ENCODE data around the gene ZNF646. TPM values are rescaled to one million over a fixed set of nuclear protein-coding genes. Genes with fewer than 3 reads are reported as not detected.

ZNF646 gene
- total RNA-seq, 2 experiments from 2014 or later = 18.6 to 19.9 TPM

DNA sequence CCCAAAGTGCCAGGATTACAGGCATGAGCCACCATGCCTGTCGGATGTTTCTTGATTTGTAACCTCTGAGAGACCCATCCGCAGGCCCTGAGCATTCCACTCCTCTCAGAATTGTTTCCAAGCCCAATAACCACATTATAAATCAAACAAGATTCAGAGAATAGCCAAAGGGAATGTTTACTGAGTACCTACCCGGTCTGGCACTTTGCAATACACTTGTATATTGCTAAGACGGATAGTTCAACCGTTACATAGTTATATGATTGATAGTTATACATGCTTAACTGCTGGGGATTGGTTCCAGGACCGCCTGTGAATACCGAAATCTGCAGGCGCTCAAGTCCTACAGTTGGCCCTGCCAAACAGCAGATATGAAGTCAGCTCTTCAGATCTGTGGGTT lies 40.2 kb downstream of the ZNF646 start:
- H3K4me1 Mint-ChIP-seq (ENCODE audit: low read depth) = peaks cover 21% of the 10 kb centered on the region
- POLR2A ChIA-PET = interaction anchor here (1.0 kb wide), 1 partner anchor 13 kb away, joined by 3 read pairs; no protein-coding TSS in a partner anchor
- H3K27ac Mint-ChIP-seq = peak overlapping the region; percentile 49
- no peak overlapping the region for H3K4me3 Mint-ChIP-seq
- no peak for DNase-seq
- H3K36me3 Mint-ChIP-seq = peaks cover 15% of the 10 kb centered on the region
- no peaks in the 10 kb centered on the region for H3K27me3 Mint-ChIP-seq
- H3K9me3 Mint-ChIP-seq = no peaks in the 10 kb centered on the region
- CTCF ChIA-PET = interaction anchor here (0.7 to 0.9 kb wide), 2 partner anchors 16 to 27 kb away, joined by 3 to 4 read pairs; no protein-coding TSS in a partner anchor
- intact Hi-C loops (cut with micrococcal nuclease) = no loop called here

DNA sequence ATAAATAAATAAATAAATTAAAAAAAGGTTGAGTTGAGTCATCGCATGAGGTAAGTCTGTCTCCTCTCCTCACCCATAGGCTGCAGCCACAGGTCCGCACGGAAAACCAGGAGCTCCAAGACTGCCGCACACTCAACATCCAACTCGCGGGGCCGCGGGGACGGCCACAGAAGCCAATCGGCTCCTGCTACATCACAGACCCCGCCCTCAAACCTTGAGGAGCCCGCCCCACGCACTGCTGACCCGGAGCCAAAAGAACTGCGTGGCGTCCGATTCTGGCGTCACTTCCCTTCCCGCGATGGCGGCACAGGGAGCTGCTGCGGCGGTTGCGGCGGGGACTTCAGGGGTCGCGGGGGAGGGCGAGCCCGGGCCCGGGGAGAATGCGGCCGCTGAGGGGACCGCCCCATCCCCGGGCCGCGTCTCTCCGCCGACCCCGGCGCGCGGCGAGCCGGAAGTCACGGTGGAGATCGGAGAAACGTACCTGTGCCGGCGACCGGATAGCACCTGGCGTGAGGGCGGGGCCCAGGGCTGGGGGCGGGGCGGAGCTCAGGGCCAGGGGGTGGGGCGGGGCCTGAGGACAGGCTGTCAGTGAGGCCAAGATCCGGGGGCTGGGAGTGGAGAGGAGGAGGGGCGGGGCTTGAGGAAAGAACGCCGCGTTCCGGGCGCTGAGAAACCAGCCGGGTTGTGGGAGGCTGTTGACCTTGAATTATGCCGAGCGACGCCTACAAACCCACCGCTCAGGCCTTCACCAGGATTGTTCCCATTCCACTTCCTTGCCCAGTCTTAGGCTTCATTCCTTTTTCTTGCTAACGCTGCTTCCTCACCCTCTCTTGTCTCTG lies 43.4 kb downstream of the ZNF646 start, which contains the start of gene KAT8:
KAT8 (plus strand) TSS at position 281 of the 839 bp plus-strand sequence; CDS start at position 299, 18 bp downstream.
- Mint-ChIP-seq H3K4me3 (peak within 1 kb of the TSS; percentile 79), H3K27ac (peak within 1 kb of the TSS; percentile 70), H3K9me3 (no peaks in the 10 kb centered on the region), H3K36me3 (peaks cover 18% of the 10 kb centered on the region), H3K4me1 (ENCODE audit: low read depth) (peaks cover 20% of the 10 kb centered on the region), H3K27me3 (no peaks in the 10 kb centered on the region)
- CTCF ChIA-PET = interaction anchor here (0.6 to 3.3 kb wide), 7 partner anchors 10 to 273 kb away, joined by 3 to 36 read pairs (median 4); partner anchors contain the start of genes HSD3B7 and ZNF668
- intact Hi-C loops (cut with micrococcal nuclease) = loop anchor here (1.0 kb wide), 4 partner anchors 23 to 62 kb away; partner anchors contain the start of genes VKORC1, ZNF646 and ZNF668
- peak; percentile 99 for DNase-seq
- POLR2A ChIA-PET = interaction anchor here (0.5 to 4.1 kb wide), 11 partner anchors 9 to 755 kb away, joined by 3 to 27 read pairs (median 3); partner anchors contain the start of genes BCKDK, FUS, ZNF646 and ZNF668

DNA sequence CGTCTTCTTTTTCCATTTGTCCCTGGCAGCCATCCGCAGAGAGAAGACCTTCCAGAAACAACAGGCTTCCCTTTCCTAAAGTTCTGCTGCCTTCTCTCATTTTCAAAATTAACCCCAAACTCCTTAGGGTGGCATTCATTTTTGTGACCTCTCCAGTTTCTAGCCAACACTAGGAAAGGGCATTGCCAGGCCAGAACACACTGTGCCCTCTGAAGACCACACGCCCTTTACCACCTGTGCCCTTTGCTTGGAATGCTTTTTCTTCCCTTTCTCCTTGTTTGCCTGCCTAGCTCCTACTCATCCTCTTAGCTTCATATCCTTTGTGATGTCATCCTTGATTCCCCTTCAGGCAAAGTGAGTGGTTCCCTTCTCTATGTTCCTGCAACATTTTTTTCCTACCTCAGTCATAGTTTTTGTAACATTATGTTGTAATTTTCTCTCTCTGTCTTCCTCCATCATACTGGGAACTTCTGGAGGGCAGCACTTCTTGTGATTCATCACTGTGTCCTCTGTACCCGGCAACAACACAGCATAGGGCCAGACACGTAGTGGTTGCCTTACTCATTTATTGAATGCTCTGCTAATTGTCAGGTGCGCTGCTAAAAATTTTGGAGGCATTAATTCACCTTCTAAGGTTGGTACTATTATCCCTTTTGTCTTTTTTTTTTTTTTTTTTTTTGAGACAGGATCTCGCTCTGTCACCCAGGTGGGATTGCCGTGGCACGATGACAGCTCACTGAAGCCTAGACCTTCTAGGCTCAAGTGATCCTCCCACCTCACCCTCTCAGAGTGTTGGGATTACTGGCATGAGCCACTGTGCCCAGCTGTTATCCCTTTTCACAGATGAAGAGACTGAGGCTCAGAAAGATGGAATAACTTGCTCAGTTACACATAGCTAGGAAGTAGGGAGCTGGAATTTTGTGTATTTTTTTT lies 44.3 kb downstream of the ZNF646 start:
- ChIA-PET CTCF (interaction anchor here (1.1 to 3.3 kb wide), 5 partner anchors 11 to 133 kb away, joined by 3 to 36 read pairs (median 6); partner anchors contain the start of genes HSD3B7 and ZNF668), POLR2A (interaction anchor here (0.8 to 4.1 kb wide), 6 partner anchors 8 to 61 kb away, joined by 3 to 27 read pairs (median 16); partner anchors contain the start of genes BCKDK, FUS, ZNF646 and ZNF668)
- peaks cover 18% of the 10 kb centered on the region for H3K36me3 Mint-ChIP-seq
- H3K4me3 Mint-ChIP-seq = peak overlapping the region; percentile 79
- no peaks in the 10 kb centered on the region for H3K27me3 Mint-ChIP-seq
- H3K9me3 Mint-ChIP-seq = no peaks in the 10 kb centered on the region
- DNase-seq = no peak
- peak overlapping the region; percentile 70 for H3K27ac Mint-ChIP-seq
- H3K4me1 Mint-ChIP-seq (ENCODE audit: low read depth) = peaks cover 20% of the 10 kb centered on the region
- intact Hi-C loops (cut with micrococcal nuclease) = loop anchor here (1.0 kb wide), 1 partner anchor 61 kb away; no protein-coding TSS in a partner anchor

DNA sequence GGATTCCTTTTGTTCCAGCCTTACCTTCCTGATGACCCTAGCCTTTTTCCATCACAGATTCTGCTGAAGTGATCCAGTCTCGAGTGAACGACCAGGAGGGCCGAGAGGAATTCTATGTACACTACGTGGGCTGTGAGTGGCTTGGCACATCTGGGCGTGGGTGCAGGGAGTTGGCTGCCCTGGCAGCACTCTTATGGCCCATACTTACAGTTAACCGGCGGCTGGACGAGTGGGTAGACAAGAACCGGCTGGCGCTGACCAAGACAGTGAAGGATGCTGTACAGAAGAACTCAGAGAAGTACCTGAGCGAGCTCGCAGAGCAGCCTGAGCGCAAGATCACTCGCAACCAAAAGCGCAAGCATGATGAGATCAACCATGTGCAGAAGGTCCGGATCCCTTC lies 45.9 kb downstream of the ZNF646 start:
- no peak for DNase-seq
- H3K27ac Mint-ChIP-seq = no peak overlapping the region
- no peaks in the 10 kb centered on the region for H3K9me3 Mint-ChIP-seq
- peaks cover 18% of the 10 kb centered on the region for H3K36me3 Mint-ChIP-seq
- H3K4me3 Mint-ChIP-seq = no peak overlapping the region
- CTCF ChIA-PET = interaction anchor here (0.8 to 3.8 kb wide), 3 partner anchors 22 to 339 kb away, joined by 3 to 23 read pairs (median 4); partner anchors contain the start of gene ARMC5
- H3K27me3 Mint-ChIP-seq = no peaks in the 10 kb centered on the region
- intact Hi-C loops (cut with micrococcal nuclease) = no loop called here
- H3K4me1 Mint-ChIP-seq (ENCODE audit: low read depth) = peaks cover 16% of the 10 kb centered on the region
- POLR2A ChIA-PET = interaction anchor here (0.8 to 4.1 kb wide), 2 partner anchors 9 to 22 kb away, joined by 3 to 27 read pairs; no protein-coding TSS in a partner anchor

DNA sequence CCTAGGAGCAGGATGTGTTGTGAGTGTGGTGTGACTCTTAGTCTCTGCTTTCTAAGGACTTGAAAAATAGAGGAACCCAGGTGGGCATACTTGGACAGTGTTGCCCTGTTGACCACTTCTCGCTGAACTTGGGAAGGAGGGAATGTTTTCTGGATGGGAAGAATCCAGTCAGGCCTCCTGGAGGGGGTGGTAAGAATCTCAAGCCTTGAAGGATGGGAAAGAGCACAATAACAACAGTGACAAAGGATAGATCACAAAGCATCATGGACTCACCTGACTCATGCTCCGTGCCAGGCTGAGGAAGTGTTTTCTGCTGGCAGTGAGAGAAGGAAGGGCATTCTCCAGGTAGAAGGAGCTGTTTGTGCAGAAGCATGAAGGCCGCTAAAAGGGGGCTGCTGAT lies 51.6 kb downstream of the ZNF646 start:
- Mint-ChIP-seq H3K27ac (no peak overlapping the region), H3K4me3 (no peak overlapping the region), H3K27me3 (no peaks in the 10 kb centered on the region), H3K4me1 (ENCODE audit: low read depth) (no peaks in the 10 kb centered on the region), H3K9me3 (no peaks in the 10 kb centered on the region), H3K36me3 (peaks cover 26% of the 10 kb centered on the region)
- ChIA-PET CTCF (no interaction called here), POLR2A (interaction anchor here (1.0 kb wide), 1 partner anchor 8 kb away, joined by 3 read pairs; the partner anchor contains the start of gene KAT8)
- DNase-seq = no peak
- intact Hi-C loops (cut with micrococcal nuclease) = no loop called here

DNA sequence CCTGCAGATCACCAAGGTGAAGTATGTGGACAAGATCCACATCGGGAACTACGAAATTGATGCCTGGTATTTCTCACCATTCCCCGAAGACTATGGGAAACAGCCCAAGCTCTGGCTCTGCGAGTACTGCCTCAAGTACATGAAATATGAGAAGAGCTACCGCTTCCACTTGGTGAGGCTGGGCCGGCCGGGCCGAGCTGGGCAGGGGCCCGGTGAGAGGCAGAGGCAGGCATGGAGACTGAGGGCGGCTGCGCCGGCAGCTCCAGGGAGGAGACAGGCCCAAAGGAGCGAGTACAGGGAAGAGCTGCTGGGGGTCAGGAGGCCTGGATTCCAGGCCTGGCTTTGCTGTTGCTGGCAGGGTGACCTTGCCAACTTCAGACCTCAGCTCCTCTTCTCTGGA lies 53.0 kb downstream of the ZNF646 start:
- DNase-seq = no peak
- Mint-ChIP-seq H3K36me3 (peaks cover 24% of the 10 kb centered on the region), H3K27ac (no peak overlapping the region), H3K4me3 (no peak overlapping the region), H3K4me1 (ENCODE audit: low read depth) (no peaks in the 10 kb centered on the region), H3K27me3 (no peaks in the 10 kb centered on the region), H3K9me3 (no peaks in the 10 kb centered on the region)
- POLR2A ChIA-PET = interaction anchor here (0.8 to 1.0 kb wide), 2 partner anchors 9 to 12 kb away, joined by 3 read pairs; partner anchors contain the start of gene KAT8
- intact Hi-C loops (cut with micrococcal nuclease) = no loop called here
- CTCF ChIA-PET = interaction anchor here (1.3 kb wide), 1 partner anchor 15 kb away, joined by 4 read pairs; no protein-coding TSS in a partner anchor

DNA sequence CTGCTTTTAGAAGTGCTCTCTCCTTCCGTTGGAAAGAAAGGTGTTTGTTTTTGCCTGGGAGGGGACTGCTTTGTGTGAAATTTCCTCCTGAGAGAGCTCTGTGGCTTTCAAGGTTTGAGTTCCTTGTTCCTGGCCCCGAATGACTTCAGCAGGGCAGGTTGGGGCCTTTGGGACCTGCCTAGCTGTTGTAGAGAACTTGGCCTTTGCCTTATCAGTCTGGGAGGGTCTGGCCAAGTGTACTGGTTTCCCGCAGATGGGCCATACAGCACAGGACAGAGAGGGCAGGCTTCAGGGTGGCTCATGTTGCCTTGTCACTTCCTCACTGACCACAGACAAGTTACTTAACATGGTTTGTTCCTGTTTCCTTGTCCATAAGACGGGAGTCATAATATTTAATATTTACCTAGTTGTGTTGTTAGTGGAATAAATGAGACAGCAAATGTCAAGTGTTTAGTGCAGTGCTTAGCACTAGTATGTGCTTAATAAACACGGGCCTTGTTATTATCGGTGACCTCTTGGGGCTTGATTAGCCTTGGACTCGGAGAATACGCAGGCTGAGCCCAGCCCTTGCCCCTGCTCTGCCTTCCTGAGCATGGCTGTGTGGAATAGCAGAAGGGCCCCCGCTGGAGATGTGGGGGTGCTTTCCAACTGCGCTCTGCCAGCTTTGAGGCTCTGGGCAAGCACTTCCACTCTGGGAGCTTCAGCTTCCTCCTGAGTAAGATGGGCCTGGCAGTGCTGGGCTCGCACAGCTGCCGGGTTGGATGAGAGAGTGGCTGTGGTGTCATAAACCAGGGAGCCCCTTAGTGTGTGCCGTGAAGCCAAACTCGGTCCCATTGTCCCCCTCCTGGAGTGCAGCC lies 54.7 kb downstream of the ZNF646 start:
- H3K9me3 Mint-ChIP-seq = no peaks in the 10 kb centered on the region
- H3K36me3 Mint-ChIP-seq = peaks cover 21% of the 10 kb centered on the region
- no peaks in the 10 kb centered on the region for H3K4me1 Mint-ChIP-seq (ENCODE audit: low read depth)
- intact Hi-C loops (cut with micrococcal nuclease) = no loop called here
- no peak overlapping the region for H3K27ac Mint-ChIP-seq
- no peaks in the 10 kb centered on the region for H3K27me3 Mint-ChIP-seq
- ChIA-PET CTCF (no interaction called here), POLR2A (interaction anchor here (1.0 kb wide), 1 partner anchor 9 kb away, joined by 3 read pairs; no protein-coding TSS in a partner anchor)
- no peak overlapping the region for H3K4me3 Mint-ChIP-seq
- DNase-seq = no peak

DNA sequence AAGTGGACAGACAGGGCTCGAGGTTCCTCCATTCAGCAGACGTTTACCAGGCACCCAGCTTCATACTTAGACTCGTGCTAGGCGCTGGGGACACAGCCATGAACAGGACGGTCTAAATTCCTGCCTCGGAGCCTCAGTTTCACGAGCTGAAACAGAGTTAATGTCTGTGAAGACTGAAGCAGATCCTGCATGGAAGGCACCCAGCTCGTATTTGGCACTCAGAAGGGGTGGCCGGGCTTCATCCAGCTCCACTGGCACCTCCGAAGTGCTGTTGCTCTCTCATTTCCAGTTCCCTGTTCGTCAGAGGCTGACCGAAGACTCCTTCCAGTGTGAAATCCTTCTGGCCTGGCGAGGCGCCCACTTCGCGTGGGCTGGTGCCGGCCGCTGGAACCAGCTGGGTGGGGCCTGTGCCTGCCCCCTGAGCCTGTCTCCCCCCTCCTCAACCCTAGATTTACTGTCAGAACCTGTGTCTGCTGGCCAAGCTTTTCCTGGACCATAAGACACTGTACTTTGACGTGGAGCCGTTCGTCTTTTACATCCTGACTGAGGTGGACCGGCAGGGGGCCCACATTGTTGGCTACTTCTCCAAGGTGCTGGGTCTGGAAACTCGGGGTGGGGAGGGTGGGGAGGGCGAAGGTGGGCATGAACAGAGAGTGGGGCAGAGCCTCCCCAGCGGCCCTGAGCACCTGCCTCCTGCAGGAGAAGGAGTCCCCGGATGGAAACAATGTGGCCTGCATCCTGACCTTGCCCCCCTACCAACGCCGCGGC lies 55.5 kb downstream of the ZNF646 start:
- Mint-ChIP-seq H3K27me3 (no peaks in the 10 kb centered on the region), H3K9me3 (no peaks in the 10 kb centered on the region), H3K27ac (no peak overlapping the region), H3K4me3 (no peak overlapping the region), H3K36me3 (peaks cover 21% of the 10 kb centered on the region), H3K4me1 (ENCODE audit: low read depth) (no peaks in the 10 kb centered on the region)
- ChIA-PET CTCF (no interaction called here), POLR2A (interaction anchor here (1.0 kb wide), 1 partner anchor 10 kb away, joined by 3 read pairs; no protein-coding TSS in a partner anchor)
- DNase-seq = no peak
- intact Hi-C loops (cut with micrococcal nuclease) = no loop called here

DNA sequence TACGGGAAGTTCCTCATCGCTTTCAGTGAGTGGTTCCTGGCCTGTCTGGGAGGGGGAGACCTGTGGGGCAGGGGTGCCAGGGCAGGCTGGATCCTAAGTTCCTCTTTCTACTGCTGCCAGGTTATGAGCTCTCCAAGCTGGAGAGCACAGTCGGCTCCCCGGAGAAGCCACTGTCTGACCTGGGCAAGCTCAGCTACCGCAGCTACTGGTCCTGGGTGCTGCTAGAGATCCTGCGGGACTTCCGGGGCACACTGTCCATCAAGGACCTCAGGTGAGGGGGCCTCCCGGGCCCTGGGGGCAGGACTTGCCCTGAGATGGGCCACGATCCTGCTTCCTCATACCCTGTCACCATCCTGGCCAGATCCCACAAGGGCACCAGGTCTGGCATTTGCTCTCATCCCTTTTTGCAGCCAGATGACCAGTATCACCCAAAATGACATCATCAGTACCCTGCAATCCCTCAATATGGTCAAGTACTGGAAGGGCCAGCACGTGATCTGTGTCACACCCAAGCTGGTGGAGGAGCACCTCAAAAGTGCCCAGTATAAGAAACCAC lies 56.2 kb downstream of the ZNF646 start:
- POLR2A ChIA-PET = no interaction called here
- Mint-ChIP-seq H3K9me3 (no peaks in the 10 kb centered on the region), H3K4me3 (no peak overlapping the region), H3K36me3 (peaks cover 21% of the 10 kb centered on the region), H3K27ac (no peak overlapping the region), H3K27me3 (no peaks in the 10 kb centered on the region), H3K4me1 (ENCODE audit: low read depth) (no peaks in the 10 kb centered on the region)
- CTCF ChIA-PET = no interaction called here
- intact Hi-C loops (cut with micrococcal nuclease) = no loop called here
- DNase-seq = no peak

DNA sequence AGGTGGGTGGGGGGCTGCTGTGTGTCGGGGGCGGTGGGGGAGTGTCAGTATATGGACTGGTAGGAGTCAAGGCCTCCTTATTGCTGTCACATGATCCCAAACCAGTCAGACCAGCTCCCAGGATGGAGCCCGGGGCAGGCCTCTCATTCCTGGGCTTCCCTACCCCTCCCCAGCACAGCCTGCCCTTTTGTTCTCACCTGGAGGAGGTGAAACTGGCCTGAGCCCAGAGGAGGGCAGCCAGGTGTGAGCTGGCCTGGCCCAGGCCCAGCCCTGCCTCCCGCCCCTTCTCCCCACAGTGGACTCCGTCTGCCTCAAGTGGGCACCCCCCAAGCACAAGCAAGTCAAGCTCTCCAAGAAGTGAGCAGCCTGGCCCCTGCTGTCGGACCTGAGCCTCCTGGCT lies 56.7 kb downstream of the ZNF646 start:
- no peak overlapping the region for H3K4me3 Mint-ChIP-seq
- DNase-seq = no peak
- H3K27me3 Mint-ChIP-seq = no peaks in the 10 kb centered on the region
- ChIA-PET POLR2A (no interaction called here), CTCF (no interaction called here)
- no peaks in the 10 kb centered on the region for H3K9me3 Mint-ChIP-seq
- H3K36me3 Mint-ChIP-seq = peaks cover 21% of the 10 kb centered on the region
- no peak overlapping the region for H3K27ac Mint-ChIP-seq
- H3K4me1 Mint-ChIP-seq (ENCODE audit: low read depth) = no peaks in the 10 kb centered on the region
- intact Hi-C loops (cut with micrococcal nuclease) = no loop called here

All from activated CD4-positive, alpha-beta memory T cell treated with anti-CD3 and anti-CD28 coated beads for 36 hours (primary cell).